HG03354 (cell line): Measurements from ENCODE around the gene CCDC159.
"Not testable (repeated sequence)": the region's sequence is repeated elsewhere in the genome, so short reads cannot be mapped to it uniquely, and the experiment has no call there.

Experiments used
- ATAC-seq: cut with Tn5 transposase; IDR thresholded peaks from one replicate; pipeline ENCODE4 v1.9.1; 2021; ENCODE audit warnings: mild to moderate bottlenecking; ENCODE audit not compliant: unreplicated experiment, poor library complexity, severe bottlenecking

The CCDC159 gene

DNA sequence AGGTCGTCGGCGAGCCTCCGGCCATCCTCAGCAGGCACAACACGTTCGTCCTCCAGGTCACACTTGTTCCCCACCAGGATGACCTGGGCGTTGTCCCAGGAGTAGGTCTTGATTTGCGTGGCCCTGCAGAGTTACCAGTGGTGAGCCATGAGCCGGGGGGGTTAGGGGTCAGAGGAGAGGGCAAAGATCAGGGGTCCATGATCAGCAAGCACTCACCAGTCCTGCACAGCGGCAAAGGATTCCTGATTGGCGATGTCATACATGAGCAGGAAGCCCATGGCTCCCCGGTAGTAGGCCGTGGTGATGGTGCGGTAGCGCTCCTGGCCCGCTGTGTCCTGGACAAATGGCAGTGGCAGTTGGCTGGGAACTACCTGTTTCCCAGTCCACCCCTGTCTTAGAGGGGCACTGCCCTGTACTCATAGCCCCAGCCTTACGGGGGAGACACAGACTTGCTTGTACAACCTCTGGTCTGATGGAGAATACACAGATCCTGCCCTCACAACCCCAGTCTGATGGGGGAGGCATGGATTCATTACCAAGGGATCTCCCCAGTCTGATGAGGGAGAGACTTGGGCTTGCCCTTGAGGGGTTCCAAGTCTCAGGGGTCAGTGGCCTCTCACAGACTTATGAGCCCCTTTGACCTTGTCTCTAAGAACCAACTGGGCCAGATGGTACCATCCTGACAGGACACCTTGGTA is 10.7 kb upstream of the CCDC159 start:
- ATAC-seq, result no peak

DNA sequence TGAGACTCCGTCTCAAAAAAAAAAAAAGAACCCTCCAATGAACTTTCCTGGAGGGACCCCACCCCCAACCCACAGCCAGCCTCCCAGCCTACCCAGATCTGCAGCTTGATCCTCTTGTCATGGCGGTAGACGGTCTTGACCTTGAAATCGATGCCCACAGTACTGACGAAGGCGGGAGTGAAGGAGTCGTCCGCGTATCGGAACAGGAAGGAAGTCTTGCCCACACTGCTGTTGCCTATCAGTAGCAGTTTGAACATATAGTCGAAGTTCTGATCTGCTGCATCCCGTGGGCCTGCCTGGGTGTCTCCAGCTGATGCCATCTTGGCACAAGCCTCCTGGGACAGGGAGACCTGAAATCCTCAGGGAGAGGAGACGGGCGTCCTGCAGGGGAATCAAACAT is 9.2 kb upstream of the CCDC159 start:
- no peak for ATAC-seq

DNA sequence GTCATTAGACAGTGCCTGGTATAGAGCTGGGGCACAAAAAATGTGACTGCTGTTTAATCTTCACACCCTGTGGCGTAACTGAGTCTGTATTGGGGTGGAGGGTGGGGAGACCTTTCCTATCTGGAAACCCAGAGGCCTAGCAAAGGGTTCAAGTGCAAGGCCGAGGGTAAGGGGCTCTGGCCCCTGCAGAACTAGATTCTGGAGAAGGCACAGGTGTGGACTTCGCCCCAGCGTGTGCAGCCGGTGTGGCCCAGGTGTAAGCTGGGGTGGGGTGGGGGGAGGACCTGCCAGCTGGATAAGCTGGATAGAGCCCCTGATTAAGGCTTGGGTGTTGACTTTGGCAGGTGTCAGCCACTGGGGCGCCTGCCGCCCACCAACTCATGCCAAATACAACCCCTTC is 8.2 kb upstream of the CCDC159 start:
- no peak for ATAC-seq

GRCh38 chr19:11338569-11339253 is 7.6 kb upstream of the CCDC159 start:
- no peak for ATAC-seq

GRCh38 chr19:11339254-11340098 is 6.8 kb upstream of the CCDC159 start, which contains the start of gene RAB3D:
TSS of gene RAB3D (minus strand) at chr19:11339657. CDS start at chr19:11337399, 2,258 bp downstream.
- ATAC-seq, result peak; percentile 56

GRCh38 chr19:11340099-11340467 is 6.2 kb upstream of the CCDC159 start:
- ATAC-seq, result not testable (repeated sequence)

GRCh38 chr19:11342429-11342828 is 3.9 kb upstream of the CCDC159 start:
- no peak for ATAC-seq

DNA sequence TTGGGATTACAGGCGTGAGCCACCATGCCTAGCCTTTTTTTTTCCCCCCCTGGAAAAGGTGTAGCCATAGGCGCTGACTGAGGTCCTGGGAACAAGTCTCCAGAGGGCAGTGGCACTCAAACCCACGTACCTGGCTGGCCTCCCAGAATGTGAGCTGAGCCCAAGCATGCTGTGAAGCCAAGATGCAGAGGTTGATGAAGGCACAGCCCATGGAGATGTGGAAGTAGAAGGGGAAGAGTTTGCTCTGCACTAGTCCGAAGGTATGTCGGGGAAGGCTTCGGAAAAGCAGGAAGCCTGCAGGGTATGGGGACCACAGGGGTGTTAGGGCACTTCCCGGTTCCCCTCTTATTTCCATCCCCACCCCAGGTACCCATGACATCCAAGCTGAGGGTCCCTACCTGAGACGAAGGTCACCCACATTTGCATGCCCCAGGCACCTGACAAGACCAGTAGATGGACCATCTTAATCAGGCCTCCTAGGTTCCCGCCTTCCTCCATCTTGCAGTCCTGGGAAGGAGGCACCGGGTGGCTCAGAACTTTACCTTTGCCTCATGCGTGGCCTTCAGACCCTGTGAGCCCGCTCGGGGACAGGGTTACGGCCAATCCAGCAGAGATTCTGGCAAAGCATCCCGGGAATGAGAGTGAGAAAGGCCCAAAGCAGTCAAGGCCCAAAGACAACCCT is 1.1 kb upstream of the CCDC159 start:
- ATAC-seq, result no peak

GRCh38 chr19:11347546-11348039 is 1.3 kb downstream of the CCDC159 start:
- ATAC-seq, result no peak

DNA sequence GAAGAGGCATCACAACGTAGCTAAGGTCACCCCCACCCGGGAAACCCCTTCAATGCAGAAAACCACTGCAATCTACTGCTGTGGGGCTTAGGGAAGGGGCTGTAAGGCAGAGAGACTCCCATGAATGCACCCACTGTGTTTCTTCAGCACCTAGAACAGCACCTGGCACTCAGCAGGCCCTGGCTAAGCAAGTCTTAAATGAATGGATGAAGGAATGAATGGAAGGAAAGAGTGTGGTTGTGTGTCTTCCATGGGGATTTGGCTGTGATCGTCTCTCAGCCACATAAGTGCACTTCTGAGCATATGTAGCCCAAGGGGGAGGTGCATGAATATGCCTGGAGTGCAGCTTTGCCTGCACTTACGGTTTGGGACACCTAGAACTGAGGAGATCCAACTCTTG is 2.9 kb downstream of the CCDC159 start:
- ATAC-seq, result no peak

- not testable (repeated sequence) for ATAC-seq
Observed at GRCh38 chr19:11354102-11354501, 7.8 kb downstream of the CCDC159 start.

DNA sequence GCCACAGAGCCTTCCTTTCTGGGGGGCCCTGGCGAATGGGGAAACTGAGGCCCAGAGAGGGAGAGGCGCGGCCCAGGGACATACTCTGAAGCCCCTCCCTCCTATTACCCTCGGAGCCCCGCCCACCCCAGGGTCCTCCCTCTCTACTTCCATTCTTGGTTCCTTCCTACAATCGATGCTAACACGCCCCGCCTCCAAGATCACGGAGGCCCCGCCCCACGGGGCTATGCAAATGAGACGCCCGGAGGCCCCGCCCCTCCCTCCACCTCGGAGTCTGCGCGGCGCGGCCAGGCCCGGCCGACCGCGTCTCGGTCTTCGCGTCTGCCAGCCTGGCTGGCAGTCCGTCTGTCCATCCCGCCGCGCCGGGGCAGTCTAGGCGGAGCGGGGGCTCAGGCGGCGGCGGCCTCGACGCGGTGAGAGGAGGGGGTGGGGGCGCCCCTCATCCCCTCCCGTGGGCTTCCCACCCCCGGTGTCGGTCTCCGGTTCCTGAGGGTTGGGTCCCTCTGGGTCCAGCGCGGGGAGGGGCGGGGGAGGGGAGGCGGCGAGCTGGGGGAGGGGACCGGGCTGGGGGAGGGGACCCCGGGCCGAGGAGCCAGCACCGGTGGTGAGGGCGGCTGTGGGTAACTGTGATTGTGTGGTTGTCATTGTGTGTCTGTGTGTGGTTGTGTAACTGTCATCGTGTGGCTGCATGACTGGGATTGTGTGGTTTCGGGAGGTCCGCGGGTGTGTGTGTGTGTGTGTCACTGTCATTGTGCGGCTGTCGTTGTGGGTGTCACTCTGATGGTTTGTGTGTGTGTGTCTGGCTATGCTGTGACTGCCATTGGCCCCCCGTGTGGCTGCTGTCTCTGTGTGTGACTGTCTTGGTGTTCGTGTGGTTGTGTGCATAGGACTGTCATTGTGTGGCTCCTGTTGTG is 9.1 kb downstream of the CCDC159 start, which contains the start of gene PLPPR2:
TSS of gene PLPPR2 (plus strand) at position 273 of the 914 bp plus-strand sequence. CDS start 2,242 bp downstream, outside the sequence.
- ATAC-seq, result peak; percentile 55

GRCh38 chr19:11356074-11356397 is 9.7 kb downstream of the CCDC159 start:
- ATAC-seq, result no peak

GRCh38 chr19:11356676-11357550 is 10.6 kb downstream of the CCDC159 start:
- no peak for ATAC-seq

- ATAC-seq, result no peak
Observed at GRCh38 chr19:11359421-11359820, 13.1 kb downstream of the CCDC159 start.

DNA sequence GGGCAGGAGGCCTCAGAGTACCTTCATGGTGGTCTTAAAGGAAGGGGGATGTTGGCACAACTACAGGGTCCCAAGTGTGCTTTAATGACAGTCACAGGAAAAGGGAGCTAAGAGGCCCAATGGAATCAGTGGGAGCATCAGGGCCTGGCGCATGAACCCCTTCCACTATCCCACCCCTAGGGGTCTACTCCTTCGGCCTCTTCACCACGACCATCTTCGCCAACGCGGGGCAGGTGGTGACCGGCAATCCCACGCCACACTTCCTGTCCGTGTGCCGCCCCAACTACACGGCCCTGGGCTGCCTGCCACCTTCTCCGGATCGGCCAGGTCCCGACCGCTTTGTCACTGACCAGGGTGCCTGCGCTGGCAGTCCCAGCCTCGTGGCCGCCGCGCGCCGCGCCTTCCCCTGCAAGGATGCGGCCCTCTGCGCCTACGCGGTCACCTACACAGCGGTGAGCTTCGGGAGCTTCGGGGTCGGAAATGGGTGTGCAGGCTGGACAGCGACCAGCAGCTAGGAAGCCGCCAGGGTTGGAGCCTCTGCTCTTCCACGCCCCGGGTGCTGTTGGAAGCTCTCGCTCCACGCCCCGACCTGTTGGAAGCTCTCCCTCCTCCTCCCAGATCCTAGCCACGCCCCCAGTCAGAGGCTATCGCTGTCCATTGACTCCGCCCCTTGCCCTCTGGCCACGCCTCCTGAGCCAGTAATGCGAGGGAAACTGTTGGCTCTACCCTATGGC is 14.9 kb downstream of the CCDC159 start:
- ATAC-seq, result no peak
